H1 (cell line): ENCODE results near the gene STT3B. TPM values are rescaled to one million over a fixed set of nuclear protein-coding genes. Genes with fewer than 3 reads are reported as not detected.

ENCODE experiments used
- CTCF ChIA-PET: fragments of 300-600 bp; sonication (Branson Sonifier 250); formaldehyde crosslinking; loops from one replicate; lab custom pipeline; 2021; ENCODE audit not compliant: partially characterized antibody; lab: Charles Lee
- POLR2A ChIA-PET: fragments of 300-600 bp; sonication (Branson Sonifier 250); formaldehyde crosslinking; loops from one replicate; lab custom pipeline; 2021; ENCODE audit warnings: inconsistent platforms; ENCODE audit not compliant: partially characterized antibody; lab: Charles Lee
- DNase-seq, 2 experiments: peaks; one replicate each; pipeline versions ENCODE4 v3.0.0 to v3.0.0-alpha.2; 2010 to 2022; ENCODE audit warnings: low spot score in 2 of 2, low read depth in 1 of 2, mixed read lengths in 1 of 2
- FAIRE-seq: peaks from 2 replicates; lab custom pipeline; 2011; peaks lifted over from hg19 to GRCh38; lab: Jason Lieb, UNC
- H2AFZ ChIP-seq: 2 replicates; pipeline ENCODE4 v1.8.1; 2012; ENCODE audit warnings: low read length, inconsistent platforms
- H2AK5ac ChIP-seq: 2 replicates; pipeline ENCODE4 v1.6.1; 2013; ENCODE audit warnings: low read depth, low read length
- H2BK120ac ChIP-seq: replicated peaks from 2 replicates; pipeline ENCODE3; 2013; ENCODE audit warnings: low read depth, low read length, inconsistent platforms
- H2BK12ac ChIP-seq: 2 replicates; pipeline ENCODE4 v1.6.1; 2013; ENCODE audit warnings: low read depth, low read length
- H2BK15ac ChIP-seq: 2 replicates; pipeline ENCODE4 v1.6.1; 2013; ENCODE audit warnings: low read length
- H2BK20ac ChIP-seq: 2 replicates; pipeline ENCODE4 v1.6.1; 2013; ENCODE audit warnings: low read length
- H2BK5ac ChIP-seq: 2 replicates; pipeline ENCODE4 v1.6.1; 2013; ENCODE audit warnings: low read depth, low read length
- H3K14ac ChIP-seq: 2 replicates; pipeline ENCODE4 v1.6.1; 2013; ENCODE audit warnings: inconsistent platforms; ENCODE audit not compliant: insufficient read length
- H3K18ac ChIP-seq: 2 replicates; pipeline ENCODE4 v1.6.1; 2013; ENCODE audit warnings: low read length; ENCODE audit errors: extremely low read depth
- H3K23ac ChIP-seq: 2 replicates; pipeline ENCODE4 v1.6.1; 2013; ENCODE audit warnings: inconsistent platforms; ENCODE audit not compliant: insufficient read length
- H3K23me2 ChIP-seq: 2 replicates; pipeline ENCODE4 v1.6.1; 2013; ENCODE audit warnings: low read depth, low read length
- H3K27ac ChIP-seq: 2 replicates; pipeline ENCODE4 v1.6.1; 2011; ENCODE audit warnings: low read depth, low read length, inconsistent platforms
- H3K27me3 ChIP-seq, 4 experiments: replicated peaks in 1 of 4; 1 replicate in 1 of 4; 2 replicates in 3 of 4; pipeline versions ENCODE4 v1.6.1 to v1.8.1; 2011 to 2013; ENCODE audit warnings: low read length in 3 of 4, mild to moderate bottlenecking in 3 of 4, inconsistent platforms in 2 of 4, mixed read lengths in 2 of 4, moderate library complexity in 1 of 4; ENCODE audit not compliant: control insufficient read depth in 3 of 4, insufficient read depth in 3 of 4; ENCODE audit errors: extremely low read depth in 1 of 4
- H3K36me3 ChIP-seq, 4 experiments: 2 replicates each; pipeline versions ENCODE4 v1.6.1 to v1.8.1; 2011 to 2013; ENCODE audit warnings: mild to moderate bottlenecking in 4 of 4, low read length in 3 of 4, moderate library complexity in 2 of 4, control low read depth in 1 of 4, inconsistent platforms in 1 of 4; ENCODE audit not compliant: insufficient read depth in 4 of 4, control insufficient read depth in 2 of 4
- H3K4ac ChIP-seq: replicated peaks from 2 replicates; pipeline ENCODE3; 2013; ENCODE audit warnings: low read length, low read depth, mixed read lengths, inconsistent platforms; ENCODE audit not compliant: insufficient read length
- H3K4me1 ChIP-seq, 4 experiments: replicated peaks in 1 of 4; 1 replicate in 1 of 4; 2 replicates in 3 of 4; pipeline versions ENCODE4 v1.6.1 to v1.8.1; 2011 to 2013; ENCODE audit warnings: low read length in 3 of 4, inconsistent platforms in 2 of 4, mixed read lengths in 1 of 4; ENCODE audit not compliant: insufficient read depth in 4 of 4, control insufficient read depth in 3 of 4
- H3K4me2 ChIP-seq, 2 experiments: 2 replicates each; pipeline versions ENCODE4 v1.6.1 to v1.8.1; 2011 to 2013; ENCODE audit warnings: low read depth in 2 of 2, low read length in 2 of 2, control low read depth in 1 of 2, inconsistent platforms in 1 of 2, mild to moderate bottlenecking in 1 of 2; ENCODE audit not compliant: insufficient read depth in 1 of 2
- H3K4me3 ChIP-seq, 4 experiments: fragments of 200-600, 300-600 bp in 1 of 4; sonication (generic), shearing (Covaris generic), sonication (Bioruptor Twin) in 1 of 4; 2 replicates each; pipeline versions ENCODE4 v1.5.1 to v1.8.1; 2011 to 2016; ENCODE audit warnings: low read length in 4 of 4, low read depth in 3 of 4, control low read depth in 2 of 4, inconsistent platforms in 2 of 4, mild to moderate bottlenecking in 2 of 4, mixed read lengths in 1 of 4, moderate library complexity in 1 of 4; ENCODE audit not compliant: insufficient read depth in 2 of 4; ENCODE audit errors: extremely low read depth in 1 of 4
- H3K56ac ChIP-seq: replicated peaks from 2 replicates; pipeline ENCODE3; 2013; ENCODE audit warnings: low read depth, mild to moderate bottlenecking, mixed read lengths, low read length, inconsistent platforms; ENCODE audit not compliant: insufficient read length
- H3K79me1 ChIP-seq: 2 replicates; pipeline ENCODE4 v1.6.1; 2013; ENCODE audit warnings: low read depth, low read length, control low read depth
- H3K79me2 ChIP-seq, 2 experiments: 2 replicates each; pipeline versions ENCODE4 v1.6.1 to v1.8.1; 2012 to 2013; ENCODE audit warnings: low read length in 2 of 2, mild to moderate bottlenecking in 2 of 2, inconsistent platforms in 1 of 2; ENCODE audit not compliant: insufficient read depth in 2 of 2, control insufficient read depth in 1 of 2
- H3K9ac ChIP-seq, 4 experiments: replicated peaks in 1 of 4; 1 replicate in 1 of 4; 2 replicates in 3 of 4; pipeline versions ENCODE4 v1.6.1 to v1.8.1; 2011 to 2013; ENCODE audit warnings: low read depth in 3 of 4, low read length in 3 of 4, control low read depth in 2 of 4, mild to moderate bottlenecking in 2 of 4, moderate library complexity in 2 of 4, inconsistent platforms in 1 of 4; ENCODE audit errors: extremely low read depth in 1 of 4
- H3K9me3 ChIP-seq, 2 experiments: 2 replicates each; pipeline versions ENCODE4 v1.6.1 to v1.8.1; 2012 to 2013; ENCODE audit warnings: mild to moderate bottlenecking in 2 of 2, moderate library complexity in 2 of 2, control low read depth in 1 of 2, inconsistent platforms in 1 of 2, low read depth in 1 of 2, low read length in 1 of 2, mixed read lengths in 1 of 2; ENCODE audit not compliant: insufficient read depth in 2 of 2
- H4K20me1 ChIP-seq, 2 experiments: replicated peaks in 1 of 2; 2 replicates each; pipeline versions ENCODE3 to v1.8.1; 2011 to 2013; ENCODE audit warnings: inconsistent platforms in 2 of 2, low read length in 2 of 2, mild to moderate bottlenecking in 1 of 2; ENCODE audit not compliant: insufficient read depth in 2 of 2, control insufficient read depth in 1 of 2
- H4K5ac ChIP-seq: 2 replicates; pipeline ENCODE4 v1.6.1; 2013; ENCODE audit warnings: low read length, low read depth, mixed read lengths, inconsistent platforms; ENCODE audit not compliant: insufficient read length
- H4K8ac ChIP-seq: 2 replicates; pipeline ENCODE4 v1.8.0; 2013; ENCODE audit warnings: mild to moderate bottlenecking, moderate library complexity, low read length, inconsistent platforms; ENCODE audit not compliant: insufficient read depth; ENCODE audit errors: extremely low read depth
- H4K91ac ChIP-seq: replicated peaks from 2 replicates; pipeline ENCODE3; 2013; ENCODE audit warnings: low read length, mixed read lengths, inconsistent platforms; ENCODE audit not compliant: insufficient read length
- MAX ChIP-seq: IDR thresholded peaks from 2 replicates; pipeline ENCODE4 v1.6.1; 2012; ENCODE audit warnings: inconsistent platforms
- RAD21 ChIP-seq, 2 experiments: IDR thresholded peaks in 1 of 2; conservative IDR thresholded peaks in 1 of 2; 2 replicates each; pipeline ENCODE4 v1.6.1; 2011; ENCODE audit warnings: low read depth in 2 of 2, low read length in 2 of 2, improper control_type of control experiment in 1 of 2, inconsistent platforms in 1 of 2, mild to moderate bottlenecking in 1 of 2, moderate library complexity in 1 of 2
- RFX5 ChIP-seq: IDR thresholded peaks from 2 replicates; pipeline ENCODE4 v1.6.1; 2011; ENCODE audit warnings: low read depth, low read length, improper control_type of control experiment, borderline replicate concordance
- RXRA ChIP-seq: IDR thresholded peaks from 2 replicates; pipeline ENCODE4 v1.6.1; 2011; ENCODE audit warnings: low read depth, mild to moderate bottlenecking, low read length, moderate library complexity; ENCODE audit not compliant: insufficient read depth
- SIN3A ChIP-seq, 2 experiments: IDR thresholded peaks in 1 of 2; conservative IDR thresholded peaks in 1 of 2; 2 replicates each; pipeline ENCODE4 v1.6.1; 2011 to 2012; ENCODE audit warnings: low read length in 2 of 2, improper control_type of control experiment in 1 of 2, low read depth in 1 of 2, mild to moderate bottlenecking in 1 of 2
- SP2 ChIP-seq: IDR thresholded peaks from 2 replicates; pipeline ENCODE4 v1.6.1; 2012; ENCODE audit warnings: mild to moderate bottlenecking, low read length, inconsistent platforms
- WGBS, 2 experiments: shearing (Covaris generic) in 1 of 2; methylation state at CpG; one replicate each; pipeline versions ENCODE4 v1.1.6 to v1.1.7; 2013 to 2015; ENCODE audit warnings: low lambda C conversion rate in 2 of 2, mixed read lengths in 2 of 2, inconsistent platforms in 1 of 2, low coverage in 1 of 2, missing lambda C conversion rate in 1 of 2; ENCODE audit not compliant: insufficient replicate concordance in 2 of 2, insufficient coverage in 1 of 2, insufficient read length in 1 of 2; ENCODE audit errors: extremely low coverage in 1 of 2, missing lambda C conversion rate in 1 of 2; 5-methylcytosine and 5-hydroxymethylcytosine counted together
- polyA plus RNA-seq, 7 experiments: library from polyadenylated mRNA; depleted of rRNA in 3 of 7; stranded (reverse) in 5 of 7; unstranded in 2 of 7; fragments of >200 nt in 5 of 7; fragments of 200-250 nt in 2 of 7; gene quantifications; 1 replicate in 5 of 7; 2 replicates in 1 of 7; 4 replicates in 1 of 7; pipeline versions ENCODE4 v1.2.1 to v1.2.3, GENCODE V29; 2011 to 2013; ENCODE audit warnings: missing spikeins in 2 of 7, mixed read lengths in 2 of 7
- total RNA-seq: library from RNA; stranded (reverse); fragmentation: NEBNext Ultra II Directional; extraction: Animal tissue kit (Norgen Biotek cat#: 25700); gene quantifications from 2 replicates; pipeline ENCODE4 v1.2.1, GENCODE V29; 2021

The STT3B gene
- total and polyA plus RNA-seq, 2 of the 8 experiments (the other 6 are each of a cell fraction or from before 2014, with no cell fraction given): 43.5 to 134 TPM

- H3K9ac ChIP-seq: peak overlapping the region in 1 of 4 experiments; percentile 44; a peak in 1 of 7 replicates
- no peak overlapping the region for H2BK20ac ChIP-seq
- peak overlapping the region; percentile 70 to 95 (median 84) for H3K4me3 ChIP-seq
- H3K18ac ChIP-seq: no peak overlapping the region
- H3K56ac ChIP-seq: no peak overlapping the region
- WGBS, 2 experiments: 73% methylated on average over 4 of the region's 4 CpGs; no CpG with 5 or more reads in 1 of the 2 experiments
- peaks cover 0 to 7% (median 1%) of the 10 kb centered on the region in 4 experiments; a peak in 2 of 7 replicates for H3K4me1 ChIP-seq
- FAIRE-seq: no peak
- H3K14ac ChIP-seq: no peak overlapping the region
- CTCF ChIA-PET: interaction anchor here (0.9 to 3.7 kb wide), 3 partner anchors 8 to 32 kb away, joined by 3 to 16 read pairs (median 4); no protein-coding TSS in a partner anchor
- no peak overlapping the region for H4K91ac ChIP-seq
- H3K27me3 ChIP-seq: no peaks in the 10 kb centered on the region
- no peak overlapping the region for H3K4ac ChIP-seq
- H4K5ac ChIP-seq: no peak overlapping the region
- H2AK5ac ChIP-seq: no peak overlapping the region
- no peak overlapping the region for H2BK15ac ChIP-seq
- TF ChIP-seq SP2 (no peak), MAX (no peak), SIN3A (conservative IDR thresholded peaks at IDR 0.05 in 1 of 2, IDR thresholded peaks at IDR 0.05 in 1 of 2; ENCODE audit: low read depth in 1 of 2, low read length in 2 of 2) (no peak), RAD21 (IDR thresholded peaks at IDR 0.05 in 1 of 2, conservative IDR thresholded peaks at IDR 0.05 in 1 of 2; ENCODE audit: low read depth in 2 of 2, low read length in 2 of 2) (no peak), RFX5 (no peak), RXRA (no peak)
- peak overlapping the region; percentile 79 to 87 for H3K4me2 ChIP-seq
- H3K79me2 ChIP-seq: peaks cover 5 to 37% of the 10 kb centered on the region in 2 experiments; a peak in 3 of 4 replicates
- H2BK5ac ChIP-seq: no peak overlapping the region
- no peak overlapping the region for H3K23ac ChIP-seq
- no peaks in the 10 kb centered on the region for H3K9me3 ChIP-seq
- H2BK12ac ChIP-seq: no peak overlapping the region
- no peak overlapping the region for H3K27ac ChIP-seq
- no peaks in the 10 kb centered on the region for H3K36me3 ChIP-seq
- H2AFZ ChIP-seq: no peak overlapping the region
- no peaks in the 10 kb centered on the region for H3K79me1 ChIP-seq
- peaks cover 2 to 13% of the 10 kb centered on the region in 2 experiments for H4K20me1 ChIP-seq
- H4K8ac ChIP-seq: no peak overlapping the region
- no peaks in the 10 kb centered on the region for H3K23me2 ChIP-seq
- no peak overlapping the region for H2BK120ac ChIP-seq
- POLR2A ChIA-PET: interaction anchor here (0.8 to 3.7 kb wide), 13 partner anchors 9 to 307 kb away, joined by 3 to 31 read pairs (median 7); no protein-coding TSS in a partner anchor
- DNase-seq: no peak
These were observed 1.8 kb upstream of the STT3B start for GRCh38 chr3:31530960-31531335.
